ENCODE measurements around the gene CPA1. TPM values are rescaled to one million over a fixed set of nuclear protein-coding genes. Genes with fewer than 3 reads are reported as not detected.

CPA1 gene
- under 1 TPM; 0.29 TPM for total RNA-seq
- long read RNA-seq: 0 reads

GRCh38 chr7:130379921-130380860, at the start of gene CPA1:
Gene CPA1, plus strand, starts transcription at chr7:130380494. Its CDS starts 27 bp downstream, at chr7:130380521.
- intact Hi-C loops (cut with DNase I): no loop called here
- ATAC-seq: peak; percentile 45 to 58
- DNase-seq: no peak

DNA sequence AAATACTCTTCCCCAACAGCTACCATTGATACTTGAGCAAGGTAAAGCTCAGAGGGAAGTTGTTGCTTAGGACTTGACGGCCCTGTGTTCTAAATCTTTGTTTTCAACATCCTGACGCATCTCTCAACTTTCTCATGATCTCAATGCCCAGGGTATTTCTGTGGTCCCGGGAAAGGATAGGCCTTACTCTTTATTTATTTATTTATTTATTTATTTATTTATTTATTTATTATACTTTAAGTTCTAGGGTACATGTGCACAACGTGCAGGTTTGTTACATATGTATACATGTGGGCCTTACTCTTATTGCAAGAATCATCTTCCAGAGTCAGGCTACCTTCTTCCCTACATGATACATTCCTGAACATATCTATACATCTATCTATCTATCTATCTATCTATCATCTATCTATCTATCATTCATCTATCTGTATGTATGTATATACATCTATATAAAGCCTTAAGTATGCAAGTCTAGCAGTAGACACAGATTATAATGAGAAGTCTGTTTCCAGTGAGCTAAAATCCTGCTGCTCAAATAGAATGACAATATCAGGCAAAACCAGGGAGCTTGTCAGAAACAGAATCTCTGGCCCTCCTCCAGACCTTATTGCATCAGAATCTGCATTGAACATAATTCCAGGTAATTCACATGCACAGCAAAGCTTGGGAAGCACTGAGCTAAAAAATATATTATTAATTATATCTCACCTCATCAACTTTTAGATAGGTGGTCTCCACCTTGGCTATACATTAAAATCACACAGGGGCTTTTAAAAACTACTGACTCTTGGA, 47.8 kb upstream of the CPA1 start:
- ATAC-seq (no peak), DNase-seq (no peak)
- intact Hi-C loops (cut with DNase I): no loop called here

DNA sequence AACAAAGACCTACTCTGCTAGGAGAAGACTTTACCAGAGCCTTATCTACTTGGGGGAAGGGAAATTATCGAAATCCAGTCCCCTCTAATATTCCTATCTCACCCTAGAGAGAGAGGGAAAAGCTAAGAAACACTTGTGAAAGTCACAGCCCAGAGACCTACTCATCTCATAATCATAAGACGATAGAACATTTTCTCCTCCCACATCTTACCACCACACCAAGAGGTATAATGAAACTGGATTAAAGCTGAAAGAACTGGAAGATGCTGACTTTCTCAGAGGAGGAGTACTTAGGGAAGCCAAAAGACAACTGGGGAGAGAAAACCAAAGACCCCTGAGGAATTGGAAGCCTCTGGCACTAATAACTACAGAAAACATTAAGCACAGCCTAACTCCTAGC, 46.5 kb upstream of the CPA1 start:
- intact Hi-C loops (cut with DNase I): no loop called here
- no peak for DNase-seq
- peak in 1 of 2 donors; percentile 19 for ATAC-seq

DNA sequence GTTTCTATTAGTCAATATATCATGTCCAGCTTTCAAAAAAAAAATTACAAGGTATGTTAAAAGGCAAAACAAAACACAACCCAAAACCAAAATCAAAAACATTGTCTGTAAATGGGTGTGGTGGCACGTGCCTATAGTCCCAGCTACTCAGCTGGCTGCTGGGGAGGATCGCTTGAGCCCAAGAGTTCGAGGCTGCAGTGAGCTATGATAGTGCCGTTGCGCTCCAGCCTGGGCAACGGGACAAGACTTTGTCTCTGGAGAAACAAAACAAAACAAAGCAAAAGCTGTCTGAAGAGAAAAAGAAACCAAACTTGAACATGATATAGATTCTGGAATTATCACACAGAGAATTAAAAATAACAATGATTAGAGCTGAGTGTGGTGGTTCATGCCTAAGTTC, 46.0 kb upstream of the CPA1 start:
- intact Hi-C loops (cut with DNase I): no loop called here
- ATAC-seq (peak in 1 of 2 donors; percentile 41), DNase-seq (no peak)

- intact Hi-C loops (cut with DNase I): no loop called here
- DNase-seq (no peak), ATAC-seq (no peak)
These were observed 42.8 kb upstream of the CPA1 start for GRCh38 chr7:130337410-130337971.

GRCh38 chr7:130338233-130338632, 42.1 kb upstream of the CPA1 start:
- DNase-seq: no peak
- intact Hi-C loops (cut with DNase I): no loop called here
- no peak for ATAC-seq

DNA sequence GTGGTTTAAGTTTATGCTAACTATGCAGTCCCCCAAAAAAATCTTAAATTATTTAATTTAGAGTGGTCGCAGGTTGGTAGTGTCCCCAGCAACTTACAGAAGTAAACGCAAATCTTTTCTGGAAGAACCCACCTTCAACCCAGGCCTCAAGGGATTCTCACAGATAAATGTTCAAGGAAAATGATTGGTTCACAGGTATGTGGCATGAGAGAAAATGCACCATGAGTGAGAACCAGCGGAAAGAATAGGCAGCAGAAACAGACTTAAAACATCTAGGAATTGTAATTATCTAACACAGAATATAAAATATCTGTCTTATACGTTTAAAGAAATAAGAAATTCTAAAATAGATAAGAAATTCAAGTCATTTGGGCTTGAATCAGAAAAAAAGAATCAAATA, 38.4 kb upstream of the CPA1 start:
- no peak for ATAC-seq
- no peak for DNase-seq
- intact Hi-C loops (cut with DNase I): no loop called here

DNA sequence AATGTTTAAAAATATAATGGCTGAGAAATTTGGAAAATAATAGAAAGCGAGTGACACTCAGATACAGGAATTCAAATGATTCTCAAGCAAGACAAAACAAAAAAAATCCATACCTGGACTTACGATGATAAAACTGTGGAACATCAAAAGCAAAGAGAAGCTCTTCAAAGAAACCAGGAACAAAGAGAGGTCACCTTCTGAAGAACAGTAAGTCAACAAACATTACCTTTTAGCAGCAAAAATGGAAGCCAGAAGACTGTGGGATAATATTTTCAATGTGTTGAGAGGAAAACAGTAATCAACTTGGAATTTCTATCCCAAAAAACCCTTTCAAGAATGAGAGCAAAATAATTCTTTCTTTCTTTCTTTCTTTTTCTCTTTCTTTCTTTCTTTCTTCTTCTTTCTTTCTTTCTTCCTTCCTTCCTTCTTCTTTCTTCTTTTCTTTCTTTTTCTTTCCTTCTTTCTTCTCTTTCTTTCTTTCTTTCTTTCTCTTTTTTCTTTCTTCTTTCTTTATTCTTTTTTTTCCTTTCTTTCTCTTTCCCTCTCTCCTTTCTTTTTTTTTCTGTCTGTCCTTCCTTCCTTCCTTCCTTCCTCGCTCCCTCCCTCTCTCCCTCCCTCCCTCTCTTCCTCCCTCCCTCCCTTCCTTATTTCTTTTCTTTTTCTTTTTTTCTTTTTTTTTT, 37.5 kb upstream of the CPA1 start:
- intact Hi-C loops (cut with DNase I): no loop called here

GRCh38 chr7:130344271-130344866, 35.9 kb upstream of the CPA1 start, which contains the start of gene CPA5:
Gene CPA5, plus strand, starts transcription at chr7:130344816. Its CDS starts 1,670 bp downstream, at chr7:130346486.
- DNase-seq (no peak), ATAC-seq (no peak)
- intact Hi-C loops (cut with DNase I): no loop called here

More for the DNA sequence above, 37.5 kb upstream of the CPA1 start:
- no peak for ATAC-seq
- DNase-seq: no peak

- ATAC-seq (no peak), DNase-seq (no peak)
- intact Hi-C loops (cut with DNase I): no loop called here
These were observed 35.2 kb upstream of the CPA1 start for GRCh38 chr7:130345136-130345535.

GRCh38 chr7:130345725-130346124, 34.6 kb upstream of the CPA1 start:
- ATAC-seq: no peak

DNA sequence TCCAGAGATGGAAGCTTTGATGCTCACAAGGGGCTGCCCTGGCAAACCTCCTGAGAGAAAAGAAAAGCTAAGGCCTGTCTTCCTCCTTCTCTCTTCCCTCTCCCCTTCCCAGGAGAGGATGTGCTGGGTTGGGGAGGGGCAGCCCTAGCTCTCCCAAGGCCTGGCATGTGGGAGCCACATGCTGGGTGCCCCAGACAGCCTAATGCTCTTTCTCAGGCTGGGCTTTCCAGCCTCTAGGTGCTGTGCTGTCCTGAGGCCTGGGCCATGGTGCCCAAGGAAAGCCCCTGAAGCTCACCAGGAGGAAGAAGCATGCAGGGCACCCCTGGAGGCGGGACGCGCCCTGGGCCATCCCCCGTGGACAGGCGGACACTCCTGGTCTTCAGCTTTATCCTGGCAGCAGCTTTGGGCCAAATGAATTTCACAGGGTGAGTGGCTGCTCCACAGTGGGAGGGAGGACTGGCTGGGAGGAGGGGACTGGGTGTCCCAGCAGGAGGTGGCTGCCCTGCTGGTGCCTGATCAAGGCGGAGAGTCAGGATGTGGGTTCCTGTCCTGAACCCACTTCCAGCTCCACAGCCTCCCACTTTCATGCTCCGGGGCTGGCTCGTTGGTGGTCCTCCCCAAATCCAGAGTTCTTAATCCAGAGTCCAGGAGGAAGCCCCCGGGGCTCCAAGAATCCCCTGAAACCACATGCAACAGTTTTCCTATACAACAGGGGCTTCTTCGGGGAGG, 34.0 kb upstream of the CPA1 start:
- DNase-seq (no peak), ATAC-seq (no peak)
- intact Hi-C loops (cut with DNase I): no loop called here

More at GRCh38 chr7:130345725-130346124, 34.6 kb upstream of the CPA1 start:
- intact Hi-C loops (cut with DNase I): no loop called here
- DNase-seq: no peak

GRCh38 chr7:130346941-130347340, 33.4 kb upstream of the CPA1 start:
- intact Hi-C loops (cut with DNase I): no loop called here
- ATAC-seq: no peak
- DNase-seq: no peak

DNA sequence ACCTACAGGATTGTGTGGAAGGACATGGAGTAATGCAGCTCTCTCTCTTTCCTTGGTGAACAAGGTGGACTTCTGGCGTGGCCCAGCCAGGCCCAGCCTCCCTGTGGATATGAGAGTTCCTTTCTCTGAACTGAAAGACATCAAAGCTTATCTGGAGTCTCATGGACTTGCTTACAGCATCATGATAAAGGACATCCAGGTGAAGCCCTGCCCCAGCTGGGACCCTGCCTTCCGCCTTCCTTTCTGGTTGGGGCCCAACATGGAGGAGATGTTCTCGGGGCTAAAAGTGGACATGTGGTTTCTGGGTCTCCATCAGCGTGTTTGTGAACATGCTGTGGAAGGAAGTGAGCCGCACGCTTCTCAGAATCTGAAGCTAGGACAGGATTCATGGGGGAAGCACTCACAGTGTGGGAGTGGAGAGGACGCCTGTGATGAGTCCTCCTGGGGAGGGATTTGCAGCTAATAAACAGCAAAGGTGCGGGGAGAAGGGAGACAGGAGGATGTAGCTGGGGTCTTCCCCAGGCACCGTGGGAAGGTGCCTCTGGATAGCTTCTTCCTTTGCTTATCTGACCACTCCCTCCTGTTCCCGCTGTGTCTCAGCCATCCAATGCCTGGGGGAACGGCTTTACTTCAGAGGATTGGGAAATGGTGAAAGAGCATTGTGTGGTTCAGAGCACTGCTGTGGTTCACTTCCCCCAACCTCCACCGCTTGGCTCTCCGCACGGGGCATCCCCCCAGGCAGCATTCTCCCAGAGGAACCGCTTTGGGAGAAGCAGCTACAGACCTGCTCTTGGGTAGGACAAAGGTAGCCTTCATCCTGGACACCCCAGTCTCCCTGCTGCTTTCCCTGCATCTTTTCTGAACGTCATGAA, 30.1 kb upstream of the CPA1 start:
- intact Hi-C loops (cut with DNase I): no loop called here
- DNase-seq (no peak), ATAC-seq (no peak)

DNA sequence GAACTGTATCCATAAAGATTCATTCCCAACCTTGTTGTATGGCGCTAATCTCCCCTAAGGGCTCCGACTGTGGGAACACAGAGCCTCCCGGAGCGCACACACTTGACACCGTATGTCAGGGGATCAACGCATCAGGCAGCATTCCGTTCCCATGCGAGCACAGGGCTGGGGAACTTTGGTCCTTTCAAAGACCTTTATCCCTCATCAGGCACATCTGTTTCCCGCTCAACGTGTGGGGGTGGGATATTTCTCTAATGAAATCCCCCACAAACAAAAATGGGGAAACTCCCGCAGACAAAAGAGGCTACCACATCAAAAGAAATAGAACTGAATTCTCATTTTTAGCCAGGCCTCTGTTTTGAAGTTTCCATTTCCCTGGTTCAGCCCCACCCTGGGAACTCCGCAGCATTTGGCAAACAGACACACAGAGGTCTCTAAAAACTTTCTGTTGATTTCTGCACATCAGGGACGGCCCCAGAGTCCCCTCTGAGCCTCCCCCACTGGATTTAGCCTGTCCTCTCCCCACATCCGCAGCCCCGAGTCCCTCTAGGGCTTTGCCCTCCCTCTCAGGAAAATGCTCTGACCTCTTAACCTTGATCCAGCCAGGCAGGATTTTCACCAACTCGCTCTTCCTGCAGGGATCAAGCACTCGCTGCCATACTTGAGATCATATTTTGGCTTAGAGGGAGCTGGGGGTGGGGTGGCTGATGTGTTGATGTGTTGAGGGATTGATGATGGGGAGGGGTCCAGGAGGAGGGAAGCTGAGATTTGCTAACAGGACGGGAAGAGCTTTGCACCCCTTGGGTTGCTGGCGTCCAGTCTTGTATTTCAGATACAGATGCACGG, 29.1 kb upstream of the CPA1 start:
- no peak for DNase-seq
- intact Hi-C loops (cut with DNase I): no loop called here
- ATAC-seq: peak; percentile 27 to 44

DNA sequence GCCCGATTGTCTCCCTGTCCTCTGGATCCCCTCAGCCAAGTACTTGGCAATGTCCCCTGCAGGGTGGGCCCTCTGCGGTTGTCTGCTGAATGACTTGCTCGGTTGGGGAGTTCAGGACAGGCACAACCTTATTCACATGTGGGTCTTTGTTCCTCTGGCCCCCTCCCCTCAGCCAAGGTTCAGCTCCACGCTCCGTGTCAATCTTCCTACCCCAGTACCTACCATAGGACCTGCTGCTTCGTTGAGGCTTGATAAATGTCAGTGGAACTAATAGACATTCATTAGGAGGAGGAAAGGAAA, 28.6 kb upstream of the CPA1 start:
- no peak for DNase-seq
- intact Hi-C loops (cut with DNase I): no loop called here
- ATAC-seq: no peak

Measured in left cardiac atrium (tissue), 4 donors.